ENCODE data around the gene TSPAN3. TPM values are rescaled to one million over a fixed set of nuclear protein-coding genes. Genes with fewer than 3 reads are reported as not detected.

TSPAN3 gene
- total RNA-seq, 2 experiments from 2014 or later, result 25.6 to 27.0 TPM

DNA sequence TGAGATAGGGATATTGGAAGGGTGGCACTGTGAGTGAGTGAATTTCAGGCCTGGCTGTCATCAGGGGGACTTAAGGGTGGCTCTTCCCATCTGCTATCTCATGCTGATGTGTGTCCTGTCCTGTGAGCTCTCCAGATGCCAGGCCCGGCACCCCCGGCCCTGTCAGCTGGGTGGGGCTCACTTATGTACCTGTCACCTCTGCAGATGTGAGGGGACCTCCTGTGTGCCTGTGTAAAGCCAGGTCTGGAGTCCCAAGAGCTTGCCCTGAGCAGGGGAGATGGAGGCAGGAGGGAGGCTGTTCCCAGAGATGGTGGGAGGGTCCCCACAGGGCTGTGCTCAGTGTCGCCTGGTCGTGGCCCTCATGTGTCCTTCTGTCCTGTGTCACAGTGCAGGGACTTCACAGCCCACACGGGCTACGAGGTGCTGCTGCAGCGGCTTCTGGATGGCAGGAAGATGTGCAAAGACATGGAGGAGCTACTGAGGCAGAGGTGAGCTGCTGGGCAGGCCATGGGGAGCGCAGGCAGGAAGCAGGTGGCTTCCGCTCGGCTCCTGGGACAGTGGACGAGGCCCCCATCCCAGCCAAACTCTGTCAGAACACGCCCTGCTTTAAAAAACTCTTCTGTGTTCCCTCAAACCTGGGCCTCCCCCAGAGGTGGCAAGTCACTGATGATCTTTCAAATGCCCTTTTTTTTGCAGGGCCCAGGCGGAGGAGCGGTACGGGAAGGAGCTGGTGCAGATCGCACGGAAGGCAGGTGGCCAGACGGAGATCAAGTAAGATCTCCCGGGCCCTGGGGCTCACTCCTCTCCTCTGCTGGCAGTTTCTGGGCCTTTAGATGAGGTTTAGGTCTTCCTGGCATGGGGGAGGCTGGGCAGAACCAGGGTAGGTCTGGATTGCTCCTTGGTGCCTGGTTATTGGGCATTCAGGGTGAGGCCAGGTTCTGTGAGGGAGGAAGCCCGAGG is 52.9 kb downstream of the TSPAN3 start:
- peak; percentile 21 for DNase-seq
- POLR2A ChIA-PET, result interaction anchor here (0.7 to 4.6 kb wide), 5 partner anchors 11 to 24 kb away, joined by 3 to 26 read pairs (median 4); partner anchors contain the start of gene PSTPIP1
- H3K9me3 Mint-ChIP-seq, result no peaks in the 10 kb centered on the region
- peaks cover 97% of the 10 kb centered on the region for H3K4me1 Mint-ChIP-seq (ENCODE audit: low read depth)
- peaks cover 40% of the 10 kb centered on the region for H3K36me3 Mint-ChIP-seq (ENCODE audit: low read depth)
- H3K27ac Mint-ChIP-seq, result peak overlapping the region; percentile 100
- CTCF ChIA-PET, result interaction anchor here (1.3 to 8.1 kb wide), 5 partner anchors 11 to 45 kb away, joined by 4 to 86 read pairs (median 7); no protein-coding TSS in a partner anchor
- no peak for TF ChIP-seq CTCF (IDR thresholded peaks at IDR 0.05)
- H3K27me3 Mint-ChIP-seq, result no peaks in the 10 kb centered on the region
- ATAC-seq, result no peak
- H3K4me3 Mint-ChIP-seq, result peak overlapping the region; percentile 25
- intact Hi-C loops (cut with micrococcal nuclease), result loop anchor here (10.0 kb wide), 1 partner anchor 113 kb away; the partner anchor contains the start of gene SCAPER

DNA sequence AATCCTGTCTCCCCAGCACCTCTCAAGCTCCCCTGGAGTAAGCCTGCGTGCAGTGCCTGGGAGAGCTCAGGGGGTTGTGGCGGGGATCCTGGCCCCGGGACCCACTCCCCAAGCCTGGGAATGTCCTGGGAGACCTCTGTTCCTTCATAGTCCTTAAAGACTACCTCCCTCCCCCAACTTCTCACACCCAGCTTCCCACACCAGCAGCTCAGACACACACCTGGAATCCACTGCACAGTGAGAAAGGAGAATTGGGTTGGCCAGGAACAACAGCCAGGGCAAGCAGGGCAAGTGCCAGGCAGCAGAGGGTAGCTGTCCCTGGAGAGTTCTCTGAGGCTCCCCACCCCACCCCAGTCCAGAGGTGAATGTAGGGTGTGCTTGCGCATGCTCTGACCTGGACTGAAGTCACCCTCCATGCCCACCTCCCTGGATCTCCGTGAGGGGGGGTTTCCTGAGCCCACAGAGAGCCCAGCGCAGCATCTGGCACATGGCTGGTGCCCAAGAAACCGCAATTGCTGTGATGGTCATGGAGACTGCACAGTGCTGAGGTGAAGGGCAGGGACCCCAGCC is 53.7 kb downstream of the TSPAN3 start:
- Mint-ChIP-seq H3K4me3 (no peak overlapping the region), H3K4me1 (ENCODE audit: low read depth) (peaks cover 97% of the 10 kb centered on the region), H3K9me3 (no peaks in the 10 kb centered on the region), H3K36me3 (ENCODE audit: low read depth) (peaks cover 38% of the 10 kb centered on the region), H3K27me3 (no peaks in the 10 kb centered on the region), H3K27ac (peak overlapping the region; percentile 100)
- intact Hi-C loops (cut with micrococcal nuclease), result loop anchor here (10.0 kb wide), 1 partner anchor 112 kb away; the partner anchor contains the start of gene SCAPER
- ChIA-PET CTCF (interaction anchor here (1.3 to 8.1 kb wide), 4 partner anchors 10 to 44 kb away, joined by 4 to 86 read pairs (median 10); no protein-coding TSS in a partner anchor), POLR2A (interaction anchor here (0.7 to 4.6 kb wide), 3 partner anchors 10 to 44 kb away, joined by 3 to 26 read pairs (median 11); no protein-coding TSS in a partner anchor)
- TF ChIP-seq CTCF (IDR thresholded peaks at IDR 0.05), result no peak
- ATAC-seq (no peak), DNase-seq (no peak)

GRCh38 chr15:77016321-77016695 is 54.6 kb downstream of the TSPAN3 start:
- Mint-ChIP-seq H3K4me3 (no peak overlapping the region), H3K4me1 (ENCODE audit: low read depth) (peaks cover 97% of the 10 kb centered on the region), H3K36me3 (ENCODE audit: low read depth) (peaks cover 37% of the 10 kb centered on the region), H3K27me3 (no peaks in the 10 kb centered on the region), H3K27ac (peak overlapping the region; percentile 100), H3K9me3 (no peaks in the 10 kb centered on the region)
- no peak for ATAC-seq
- intact Hi-C loops (cut with micrococcal nuclease), result loop anchor here (10.0 kb wide), 1 partner anchor 112 kb away; the partner anchor contains the start of gene SCAPER
- ChIA-PET CTCF (interaction anchor here (0.8 to 8.1 kb wide), 5 partner anchors 8 to 43 kb away, joined by 4 to 86 read pairs (median 6); no protein-coding TSS in a partner anchor), POLR2A (interaction anchor here (0.5 to 4.6 kb wide), 4 partner anchors 10 to 86 kb away, joined by 3 to 26 read pairs (median 7); no protein-coding TSS in a partner anchor)
- TF ChIP-seq CTCF (IDR thresholded peaks at IDR 0.05), result no peak
- DNase-seq, result no peak

DNA sequence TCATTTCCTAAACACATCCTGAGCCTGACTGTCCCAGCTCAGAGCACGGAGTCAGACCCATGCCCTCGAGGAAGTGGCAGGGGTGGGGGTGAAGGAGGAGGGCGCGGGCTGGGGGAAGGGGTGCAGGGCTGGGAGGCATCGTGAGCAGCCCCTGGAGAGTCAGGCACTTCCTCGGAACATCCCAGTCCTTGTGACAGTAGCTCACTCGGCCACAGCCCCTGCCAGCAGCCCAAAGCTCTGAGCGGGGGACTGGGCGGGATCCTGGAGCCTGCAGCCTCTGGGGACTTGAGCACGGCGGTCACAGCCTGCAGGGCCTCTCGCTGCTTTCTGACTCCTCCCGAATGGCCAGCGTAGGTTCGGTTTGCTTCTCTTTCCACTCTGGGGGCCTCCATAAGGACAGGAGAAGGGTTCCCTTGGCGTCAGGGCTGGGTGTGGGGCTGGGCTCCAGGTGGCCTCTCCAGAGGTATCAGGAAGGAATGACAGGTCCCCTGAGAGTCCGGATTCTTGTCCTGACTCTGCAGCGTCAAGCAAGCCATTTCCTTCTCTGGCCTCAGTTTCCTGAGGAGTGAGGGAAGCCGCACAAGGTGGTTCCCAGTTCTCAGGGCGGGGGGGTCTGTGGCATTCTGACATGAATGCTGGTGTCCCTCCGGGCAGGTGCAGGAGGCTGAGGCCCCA is 55.1 kb downstream of the TSPAN3 start:
- H3K36me3 Mint-ChIP-seq (ENCODE audit: low read depth), result peaks cover 41% of the 10 kb centered on the region
- POLR2A ChIA-PET, result interaction anchor here (1.0 to 6.9 kb wide), 3 partner anchors 18 to 20 kb away, joined by 3 to 50 read pairs (median 11); partner anchors contain the start of gene PSTPIP1
- intact Hi-C loops (cut with micrococcal nuclease), result loop anchor here (10.0 kb wide), 1 partner anchor 111 kb away; the partner anchor contains the start of gene SCAPER
- TF ChIP-seq CTCF (IDR thresholded peaks at IDR 0.05), result no peak
- H3K27ac Mint-ChIP-seq, result peak overlapping the region; percentile 100
- H3K4me3 Mint-ChIP-seq, result peak overlapping the region; percentile 19
- CTCF ChIA-PET, result interaction anchor here (0.8 to 8.1 kb wide), 3 partner anchors 9 to 42 kb away, joined by 4 to 86 read pairs (median 13); no protein-coding TSS in a partner anchor
- H3K9me3 Mint-ChIP-seq, result no peaks in the 10 kb centered on the region
- no peaks in the 10 kb centered on the region for H3K27me3 Mint-ChIP-seq
- peaks cover 97% of the 10 kb centered on the region for H3K4me1 Mint-ChIP-seq (ENCODE audit: low read depth)
- peak; percentile 16 for DNase-seq
- no peak for ATAC-seq
